H1 (cell line): ENCODE data around the gene SLC25A24. TPM values are rescaled to one million over a fixed set of nuclear protein-coding genes. Genes with fewer than 3 reads are reported as not detected.
A peak's percentile ranks its signal among the peaks of the same experiment; 100 is the strongest.

Source experiments
- CEBPB ChIP-seq: IDR thresholded peaks from 2 replicates; pipeline ENCODE4 v1.6.1; 2012; ENCODE audit warnings: low read depth, low read length
- CHD2 ChIP-seq: IDR thresholded peaks from 2 replicates; pipeline ENCODE4 v1.6.1; 2012; ENCODE audit warnings: low read length, improper control_type of control experiment
- EGR1 ChIP-seq: IDR thresholded peaks from 2 replicates; pipeline ENCODE4 v1.6.1; 2011; ENCODE audit warnings: low read depth, low read length, borderline replicate concordance
- EP300 ChIP-seq, 2 experiments: IDR thresholded peaks; 1 replicate in 1 of 2; 2 replicates in 1 of 2; pipeline ENCODE4 v1.6.1; 2011 to 2012; ENCODE audit warnings: low read depth in 2 of 2, low read length in 2 of 2, mild to moderate bottlenecking in 2 of 2, borderline replicate concordance in 1 of 2, inconsistent platforms in 1 of 2, moderate library complexity in 1 of 2
- EZH2 ChIP-seq: fragments of 200-600 bp; sonication (generic); IDR thresholded peaks from 2 replicates; pipeline ENCODE4 v1.7.1; 2012; ENCODE audit warnings: low read depth, mild to moderate bottlenecking, moderate library complexity, low read length, inconsistent platforms; ENCODE audit not compliant: severe bottlenecking
- GABPA ChIP-seq: IDR thresholded peaks from 2 replicates; pipeline ENCODE4 v1.6.1; 2011; ENCODE audit warnings: mild to moderate bottlenecking, low read length, moderate library complexity, borderline replicate concordance; ENCODE audit not compliant: insufficient read depth
- GTF2F1 ChIP-seq: IDR thresholded peaks from 2 replicates; pipeline ENCODE4 v1.6.1; 2012; ENCODE audit warnings: low read depth, low read length, improper control_type of control experiment, borderline replicate concordance
- JUND ChIP-seq: IDR thresholded peaks from 2 replicates; pipeline ENCODE4 v1.6.1; 2011; ENCODE audit warnings: mild to moderate bottlenecking, improper control_type of control experiment, low read length
- NANOG ChIP-seq: IDR thresholded peaks from 2 replicates; pipeline ENCODE4 v1.6.1; 2011; ENCODE audit warnings: low read length, low read depth, mild to moderate bottlenecking, inconsistent platforms; ENCODE audit not compliant: insufficient read depth, poor library complexity, severe bottlenecking
- NRF1 ChIP-seq: IDR thresholded peaks from 2 replicates; pipeline ENCODE4 v1.6.1; 2011; ENCODE audit warnings: mild to moderate bottlenecking, low read depth, low read length, improper control_type of control experiment
- PHF8 ChIP-seq: fragments of 200-600 bp; sonication (generic); conservative IDR thresholded peaks from 2 replicates; pipeline ENCODE4 v1.7.1; 2012; ENCODE audit warnings: low read depth, mild to moderate bottlenecking, inconsistent platforms, low read length, moderate library complexity
- POLR2A ChIP-seq, 2 experiments: IDR thresholded peaks; 1 replicate in 1 of 2; 2 replicates in 1 of 2; pipeline ENCODE4 v1.6.1; 2011; ENCODE audit warnings: low read depth in 2 of 2, low read length in 2 of 2, mild to moderate bottlenecking in 2 of 2; ENCODE audit errors: control extremely low read depth in 1 of 2
- RFX5 ChIP-seq: IDR thresholded peaks from 2 replicates; pipeline ENCODE4 v1.6.1; 2011; ENCODE audit warnings: low read depth, low read length, improper control_type of control experiment, borderline replicate concordance
- RXRA ChIP-seq: IDR thresholded peaks from 2 replicates; pipeline ENCODE4 v1.6.1; 2011; ENCODE audit warnings: low read depth, mild to moderate bottlenecking, low read length, moderate library complexity; ENCODE audit not compliant: insufficient read depth
- SIN3A ChIP-seq, 2 experiments: IDR thresholded peaks in 1 of 2; conservative IDR thresholded peaks in 1 of 2; 2 replicates each; pipeline ENCODE4 v1.6.1; 2011 to 2012; ENCODE audit warnings: low read length in 2 of 2, improper control_type of control experiment in 1 of 2, low read depth in 1 of 2, mild to moderate bottlenecking in 1 of 2
- SIRT6 ChIP-seq: IDR thresholded peaks from one replicate; pipeline ENCODE4 v1.7.1; 2012; ENCODE audit warnings: low read length, inconsistent platforms
- SP2 ChIP-seq: IDR thresholded peaks from 2 replicates; pipeline ENCODE4 v1.6.1; 2012; ENCODE audit warnings: mild to moderate bottlenecking, low read length, inconsistent platforms
- SP4 ChIP-seq: IDR thresholded peaks from 2 replicates; pipeline ENCODE4 v1.6.1; 2012; ENCODE audit warnings: low read length, inconsistent platforms
- SRF ChIP-seq: IDR thresholded peaks from 2 replicates; pipeline ENCODE4 v1.6.1; 2011; ENCODE audit warnings: mild to moderate bottlenecking, low read depth, low read length, moderate library complexity
- SUZ12 ChIP-seq: fragments of 200-600 bp; sonication (generic); IDR thresholded peaks from 2 replicates; pipeline ENCODE4 v1.6.1; 2012; ENCODE audit warnings: mild to moderate bottlenecking, inconsistent platforms, low read length, moderate library complexity, mixed read lengths
- TAF1 ChIP-seq: IDR thresholded peaks from 2 replicates; pipeline ENCODE4 v1.6.1; 2011; ENCODE audit warnings: mild to moderate bottlenecking, low read depth, low read length
- TEAD4 ChIP-seq: IDR thresholded peaks from 2 replicates; pipeline ENCODE4 v1.6.1; 2012; ENCODE audit warnings: low read depth, low read length, inconsistent platforms, mixed read lengths
- polyA plus RNA-seq, 7 experiments: library from polyadenylated mRNA; depleted of rRNA in 3 of 7; stranded (reverse) in 5 of 7; unstranded in 2 of 7; fragments of >200 nt in 5 of 7; fragments of 200-250 nt in 2 of 7; gene quantifications; 1 replicate in 5 of 7; 2 replicates in 1 of 7; 4 replicates in 1 of 7; pipeline versions ENCODE4 v1.2.1 to v1.2.3, GENCODE V29; 2011 to 2013; ENCODE audit warnings: missing spikeins in 2 of 7, mixed read lengths in 2 of 7
- total RNA-seq: library from RNA; stranded (reverse); fragmentation: NEBNext Ultra II Directional; extraction: Animal tissue kit (Norgen Biotek cat#: 25700); gene quantifications from 2 replicates; pipeline ENCODE4 v1.2.1, GENCODE V29; 2021
- TF ChIP-seq, protein P1 (sequence below): IDR thresholded peaks from 2 replicates; pipeline ENCODE4 v1.6.1; 2011; ENCODE audit warnings: low read depth, mild to moderate bottlenecking, low read length; ENCODE audit not compliant: insufficient read depth
- TF ChIP-seq, protein P2 (sequence below): IDR thresholded peaks from 2 replicates; pipeline ENCODE4 v1.6.1; 2012; ENCODE audit warnings: low read length, inconsistent platforms

Gene SLC25A24
- total and polyA plus RNA-seq, 2 of the 8 experiments (the other 6 are each of a cell fraction or from before 2014, with no cell fraction given) = 13.6 to 40.6 TPM

DNA sequence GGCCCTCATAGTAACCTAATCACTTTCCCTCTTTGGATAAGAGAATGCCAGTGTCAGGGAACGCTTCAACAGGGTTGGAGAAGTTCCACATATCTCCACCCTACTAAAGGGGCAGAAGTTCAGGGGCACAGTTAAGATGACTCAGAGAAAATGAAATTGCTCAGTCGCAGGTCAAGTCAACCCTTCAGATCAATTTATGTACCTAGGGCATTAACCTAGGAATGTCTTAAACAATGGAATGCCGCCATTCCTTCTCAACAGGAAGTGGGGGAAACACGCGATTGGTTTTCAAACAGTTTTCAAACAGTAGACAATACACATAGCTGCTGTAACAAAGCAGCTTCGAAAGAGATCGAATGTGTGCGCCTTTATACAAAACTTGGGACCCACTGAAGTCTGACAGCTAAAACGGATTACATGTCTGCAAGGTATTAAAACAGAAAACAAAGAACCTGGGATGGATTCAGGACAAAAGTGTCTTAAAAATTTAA, 897 bp downstream of the SLC25A24 start (continued):
- TF ChIP-seq GTF2F1 (no peak), SUZ12 (no peak), CEBPB (no peak), PHF8 (no peak), EGR1 (no peak), TEAD4 (peak; percentile 80), NRF1 (no peak), JUND (no peak), TAF1 (0 out of 2 replicates have a peak, but pooled peaks have one; percentile 36), RXRA (no peak), SRF (no peak), RFX5 (no peak), SP2 (no peak), SIN3A (conservative IDR thresholded peaks at IDR 0.05 in 1 of 2, IDR thresholded peaks at IDR 0.05 in 1 of 2; ENCODE audit: low read depth in 1 of 2, low read length in 2 of 2) (no peak), POLR2A (IDR thresholded peaks at IDR 0.05; ENCODE audit: control extremely low read depth in 1 of 2, low read depth in 2 of 2, low read length in 2 of 2) (peak; percentile 44 to 46; a peak in 2 of 3 replicates), EP300 (IDR thresholded peaks at IDR 0.05; ENCODE audit: borderline replicate concordance in 1 of 2, low read depth in 2 of 2, low read length in 2 of 2) (0 out of 3 replicates have a peak, but pooled peaks of 1 of the 2 experiments have one; percentile 10), GABPA (no peak), NANOG (no peak), EZH2 (no peak), SIRT6 (no peak), CHD2 (no peak), SP4 (no peak)
- TF ChIP-seq, protein P1, sequence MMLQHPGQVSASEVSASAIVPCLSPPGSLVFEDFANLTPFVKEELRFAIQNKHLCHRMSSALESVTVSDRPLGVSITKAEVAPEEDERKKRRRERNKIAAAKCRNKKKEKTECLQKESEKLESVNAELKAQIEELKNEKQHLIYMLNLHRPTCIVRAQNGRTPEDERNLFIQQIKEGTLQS = no peak
- TF ChIP-seq, protein P2, sequence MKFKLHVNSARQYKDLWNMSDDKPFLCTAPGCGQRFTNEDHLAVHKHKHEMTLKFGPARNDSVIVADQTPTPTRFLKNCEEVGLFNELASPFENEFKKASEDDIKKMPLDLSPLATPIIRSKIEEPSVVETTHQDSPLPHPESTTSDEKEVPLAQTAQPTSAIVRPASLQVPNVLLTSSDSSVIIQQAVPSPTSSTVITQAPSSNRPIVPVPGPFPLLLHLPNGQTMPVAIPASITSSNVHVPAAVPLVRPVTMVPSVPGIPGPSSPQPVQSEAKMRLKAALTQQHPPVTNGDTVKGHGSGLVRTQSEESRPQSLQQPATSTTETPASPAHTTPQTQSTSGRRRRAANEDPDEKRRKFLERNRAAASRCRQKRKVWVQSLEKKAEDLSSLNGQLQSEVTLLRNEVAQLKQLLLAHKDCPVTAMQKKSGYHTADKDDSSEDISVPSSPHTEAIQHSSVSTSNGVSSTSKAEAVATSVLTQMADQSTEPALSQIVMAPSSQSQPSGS = no peak
